Left cardiac atrium (tissue), 4 donors: ENCODE data around the gene CRMP1. TPM values are rescaled to one million over a fixed set of nuclear protein-coding genes. Genes with fewer than 3 reads are reported as not detected.
"Not testable (repeated sequence)": the region's sequence is repeated elsewhere in the genome, so short reads cannot be mapped to it uniquely, and the experiment has no call there.

ENCODE experiments used
- ATAC-seq, 2 donors: fragments of 200-7000 bp; cut with Tn5 transposase; one replicate each; pipeline ENCODE4 v1.9.1; 2020; ENCODE audit warnings: mild to moderate bottlenecking in 2 of 2, moderate library complexity in 2 of 2
- DNase-seq: peaks from one replicate; pipeline ENCODE4 v3.0.0-alpha.2; 2020
- intact Hi-C, 2 donors: fragments of 100-400 bp; cut with DNase I; formaldehyde crosslinking; loops; one replicate each; pipeline versions ENCODE4 v1.14.1 to v1.15.1; 2022 to 2023
- total RNA-seq, 2 donors: library from RNA; stranded (reverse); fragmentation: NEBNext Ultra II Directional; extraction: Animal tissue kit (Norgen Biotek cat#: 25700); gene quantifications; one replicate each; pipeline ENCODE4 v1.2.1, GENCODE V29; 2021
- donor health status: DM: no; HTN: yes; CAD: no.
- donor health status: DM: no; HTN: yes; CAD: no; lungs with severe emphysema.
- donor health status: DM: yes; HTN: yes; CAD: no.
- donor health status: Dilated cardiomyopathy.

Gene CRMP1
- total RNA-seq, 2 donors from 2014 or later: 0.44 to 1.9 TPM

GRCh38 chr4:5812057-5812456, 80.8 kb downstream of the CRMP1 start:
- intact Hi-C loops: loop anchor here in 1 of 2 donors (2.0 to 10.0 kb wide), 2 partner anchors 761 to 1327 kb away; partner anchors contain the start of gene STK32B
- DNase-seq, ATAC-seq: not testable (repeated sequence)

GRCh38 chr4:5810770-5811430, 82.0 kb downstream of the CRMP1 start:
- ATAC-seq (no peak), DNase-seq (no peak)
- intact Hi-C loops: loop anchor here in 1 of 2 donors (10.0 kb wide), 1 partner anchor 1326 kb away; no protein-coding TSS in a partner anchor

GRCh38 chr4:5810151-5810550, 82.7 kb downstream of the CRMP1 start:
- intact Hi-C loops: loop anchor here in 1 of 2 donors (10.0 kb wide), 1 partner anchor 1325 kb away; no protein-coding TSS in a partner anchor
- no peak for DNase-seq
- ATAC-seq: no peak

- intact Hi-C loops: no loop called here
- DNase-seq (no peak), ATAC-seq (no peak)
These were observed 83.6 kb downstream of the CRMP1 start for GRCh38 chr4:5809216-5809776.

- intact Hi-C loops: no loop called here
- ATAC-seq (no peak), DNase-seq (no peak)
These were observed 84.7 kb downstream of the CRMP1 start for GRCh38 chr4:5808081-5808741.

- intact Hi-C loops: no loop called here
These were observed 87.6 kb downstream of the CRMP1 start for GRCh38 chr4:5805270-5805669.

GRCh38 chr4:5804656-5805055, 88.2 kb downstream of the CRMP1 start:
- intact Hi-C loops: no loop called here
- DNase-seq (no peak), ATAC-seq (no peak)

More at GRCh38 chr4:5805270-5805669, 87.6 kb downstream of the CRMP1 start:
- ATAC-seq (no peak), DNase-seq (no peak)

GRCh38 chr4:5802565-5802964, 90.3 kb downstream of the CRMP1 start:
- intact Hi-C loops: no loop called here
- ATAC-seq (no peak), DNase-seq (no peak)

GRCh38 chr4:5801696-5802095, 91.2 kb downstream of the CRMP1 start:
- DNase-seq (no peak), ATAC-seq (no peak)
- intact Hi-C loops: no loop called here

- ATAC-seq (no peak), DNase-seq (no peak)
- intact Hi-C loops: no loop called here
These were observed 92.4 kb downstream of the CRMP1 start for GRCh38 chr4:5800496-5800895.

GRCh38 chr4:5799406-5799805, 93.5 kb downstream of the CRMP1 start:
- intact Hi-C loops: loop anchor here in 1 of 2 donors (10.0 kb wide), 1 partner anchor 745 kb away; the partner anchor contains the start of gene STK32B
- ATAC-seq: no peak
- no peak for DNase-seq

- DNase-seq: no peak
- no peak for ATAC-seq
- intact Hi-C loops: loop anchor here in 1 of 2 donors (10.0 kb wide), 1 partner anchor 744 kb away; the partner anchor contains the start of gene STK32B
These were observed 93.9 kb downstream of the CRMP1 start for GRCh38 chr4:5798946-5799345.

- intact Hi-C loops: loop anchor here in 1 of 2 donors (10.0 kb wide), 1 partner anchor 744 kb away; the partner anchor contains the start of gene STK32B
- DNase-seq: no peak
- peak; percentile 81 to 83 for ATAC-seq
These were observed 94.4 kb downstream of the CRMP1 start for GRCh38 chr4:5798462-5798861.

- intact Hi-C loops: loop anchor here in 1 of 2 donors (10.0 kb wide), 1 partner anchor 743 kb away; the partner anchor contains the start of gene STK32B
- no peak for ATAC-seq
- no peak for DNase-seq
These were observed 95.0 kb downstream of the CRMP1 start for GRCh38 chr4:5797866-5798265.

GRCh38 chr4:5796976-5797375, 95.9 kb downstream of the CRMP1 start:
- ATAC-seq (no peak), DNase-seq (no peak)
- intact Hi-C loops: loop anchor here in 1 of 2 donors (10.0 kb wide), 1 partner anchor 742 kb away; the partner anchor contains the start of gene STK32B

- ATAC-seq (no peak), DNase-seq (no peak)
- intact Hi-C loops: loop anchor here in 1 of 2 donors (10.0 kb wide), 1 partner anchor 741 kb away; the partner anchor contains the start of gene STK32B
These were observed 97.3 kb downstream of the CRMP1 start for GRCh38 chr4:5795580-5795979.

- DNase-seq (no peak), ATAC-seq (no peak)
- intact Hi-C loops: loop anchor here in 1 of 2 donors (10.0 kb wide), 1 partner anchor 739 kb away; the partner anchor contains the start of gene STK32B
These were observed 99.4 kb downstream of the CRMP1 start for GRCh38 chr4:5793514-5793913.

GRCh38 chr4:5791654-5792053, 101.2 kb downstream of the CRMP1 start:
- intact Hi-C loops: loop anchor here in 1 of 2 donors (10.0 kb wide), 1 partner anchor 737 kb away; the partner anchor contains the start of gene STK32B
- ATAC-seq: no peak
- no peak for DNase-seq

- intact Hi-C loops: loop anchor here in 1 of 2 donors (10.0 kb wide), 1 partner anchor 736 kb away; the partner anchor contains the start of gene STK32B
- DNase-seq (no peak), ATAC-seq (no peak)
These were observed 102.4 kb downstream of the CRMP1 start for GRCh38 chr4:5790546-5790857.

GRCh38 chr4:5789141-5789540, 103.7 kb downstream of the CRMP1 start:
- DNase-seq (no peak), ATAC-seq (no peak)
- intact Hi-C loops: no loop called here
